SH-SY5Y (cell line): Measurements from ENCODE around the gene ZNF544.

Experiments
- GATA2 ChIP-seq: IDR thresholded peaks from 2 replicates; pipeline ENCODE4 v1.6.1; 2011; ENCODE audit warnings: mild to moderate bottlenecking, low read depth, low read length
- GATA3 ChIP-seq: IDR thresholded peaks from 2 replicates; pipeline ENCODE4 v1.6.1; 2011; ENCODE audit warnings: low read depth, mild to moderate bottlenecking, low read length, moderate library complexity

- TF ChIP-seq GATA2 = no peak
- TF ChIP-seq GATA3 = no peak
These were observed 23.5 kb downstream of the ZNF544 start for GRCh38 chr19:58252102-58252685.
